ENCODE results near the gene IRF7. TPM values are rescaled to one million over a fixed set of nuclear protein-coding genes. Genes with fewer than 3 reads are reported as not detected.

IRF7 gene
- total RNA-seq: 18.9 and 21.2 TPM in 2 replicates

DNA sequence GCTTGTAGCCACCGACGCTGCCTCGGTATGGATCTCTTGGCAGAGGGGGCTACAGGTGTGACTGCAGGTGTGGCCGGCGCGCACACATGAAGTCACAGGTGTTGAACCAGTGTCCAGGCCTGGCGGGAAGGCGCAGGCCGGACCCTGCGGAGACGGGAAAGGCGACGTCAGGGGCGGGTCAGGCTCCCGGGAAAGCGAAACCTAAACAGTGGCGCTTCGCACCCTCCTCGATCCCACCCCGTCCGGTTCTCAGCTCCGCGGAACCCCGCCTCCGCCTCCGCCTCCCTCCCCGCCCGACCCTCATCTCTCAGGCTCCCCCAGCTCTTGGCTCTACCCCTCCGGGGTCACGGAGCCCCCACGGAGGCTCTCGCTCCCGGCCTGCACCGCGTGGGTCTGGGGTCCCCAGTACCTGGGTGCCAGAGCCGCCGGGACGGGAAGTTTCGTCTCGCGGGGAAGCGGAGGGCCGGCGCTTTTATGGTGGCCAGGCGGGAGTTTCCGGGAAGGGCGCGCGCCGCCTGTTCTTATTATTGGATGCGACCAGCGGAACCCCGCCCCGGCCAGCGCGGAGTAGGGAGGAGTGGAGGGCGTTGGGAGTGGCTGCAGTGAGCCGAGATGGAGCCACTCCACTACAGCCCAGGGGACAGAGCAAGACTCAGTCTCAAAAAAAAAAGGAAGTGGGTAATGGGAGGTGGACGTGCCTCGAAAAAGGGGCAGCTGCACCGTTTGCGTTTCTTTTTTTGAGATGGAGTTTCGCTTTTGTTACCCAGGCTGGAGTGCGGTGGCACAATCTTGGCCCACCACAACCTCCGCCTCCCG, at the start of gene IRF7:
TSS of gene IRF7 (minus strand) at position 447 of the 816 bp plus-strand sequence. CDS start 586 bp downstream, outside the sequence.

DNA sequence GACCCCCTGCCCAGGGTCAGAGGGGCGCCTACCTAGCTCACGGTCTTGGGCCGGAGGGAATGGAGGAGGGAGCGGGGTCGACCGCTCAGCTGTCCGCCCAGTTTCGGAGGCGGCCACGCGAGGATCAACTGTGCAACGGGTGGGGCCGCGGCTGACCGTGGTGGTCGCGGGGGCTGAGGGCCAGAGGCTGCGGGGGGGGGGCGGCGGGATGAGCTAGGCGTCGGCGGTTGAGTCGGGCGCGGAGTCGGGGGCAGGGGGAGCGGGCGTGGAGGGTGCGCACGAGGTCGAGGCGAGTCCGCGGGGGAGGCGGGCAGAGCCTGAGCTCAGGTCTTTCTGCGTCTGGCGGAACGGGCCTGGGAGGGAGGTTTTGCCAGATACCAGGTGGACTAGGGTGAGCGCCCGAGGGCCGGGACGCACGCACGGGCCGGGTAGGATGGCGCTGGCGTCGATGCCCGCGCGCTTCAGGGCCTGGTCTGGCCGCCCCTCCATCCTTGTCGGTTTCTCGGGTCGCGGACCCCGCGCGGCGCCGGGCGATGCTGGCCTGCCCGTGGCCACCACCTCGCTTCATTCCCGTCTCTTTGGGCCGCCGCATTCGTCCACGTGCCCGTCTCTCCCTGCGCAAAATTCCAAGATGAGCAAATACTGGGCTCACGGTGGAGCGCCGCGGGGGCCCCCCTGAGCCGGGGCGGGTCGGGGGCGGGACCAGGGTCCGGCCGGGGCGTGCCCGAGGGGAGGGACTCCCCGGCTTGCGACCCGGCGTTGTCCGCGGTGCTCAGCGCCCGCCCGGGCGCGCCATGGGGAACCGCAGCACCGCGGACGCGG, 21.0 kb upstream of the IRF7 start, which contains the start of gene DRD4:
TSS of gene DRD4 (plus strand) at position 759 of the 822 bp plus-strand sequence. CDS start at position 795, 36 bp downstream.

DNA sequence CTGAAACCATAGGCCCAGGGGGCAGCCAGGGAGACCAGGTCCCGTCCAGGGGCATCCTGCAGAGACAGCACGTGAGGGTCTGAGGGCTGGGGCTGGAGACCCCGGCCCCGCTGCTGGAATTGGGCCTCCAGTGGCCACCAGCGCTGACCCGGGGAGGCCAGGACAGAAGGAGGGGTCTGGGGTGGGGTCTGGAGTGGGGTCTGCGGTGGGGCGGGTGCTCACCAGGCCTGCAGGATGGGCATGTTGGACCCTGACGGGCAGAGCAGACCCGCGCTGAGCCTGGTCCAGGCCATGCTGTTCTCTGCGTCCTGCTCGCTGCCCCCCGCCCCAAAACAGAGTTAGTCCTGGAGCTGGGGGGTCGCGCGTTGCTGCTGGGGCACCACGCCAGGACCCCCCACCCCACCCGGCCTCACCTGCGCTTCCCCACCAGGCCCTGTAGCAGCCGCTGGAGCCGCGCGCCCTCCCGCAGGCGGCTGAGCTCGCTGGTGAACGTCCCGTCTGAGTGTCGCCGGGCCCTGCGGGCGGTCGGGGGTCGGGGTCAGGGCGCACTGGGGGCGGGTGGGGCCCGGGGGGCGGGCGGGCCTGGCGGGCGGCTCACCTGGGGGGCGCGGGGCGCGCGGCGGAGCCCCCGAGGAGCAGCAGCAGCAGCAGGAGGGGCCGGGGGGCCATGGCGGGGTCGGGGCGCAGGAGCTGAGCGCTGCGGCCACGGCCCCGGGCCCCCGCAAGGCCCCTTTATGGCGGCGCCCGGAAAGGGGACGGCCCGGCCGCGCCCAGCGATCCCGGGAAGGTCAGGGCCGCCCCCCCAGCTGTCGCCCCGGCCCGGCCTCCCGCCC, 10.9 kb upstream of the IRF7 start, which contains the start of gene SCT:
TSS of gene SCT (minus strand) at position 707 of the 833 bp plus-strand sequence. CDS start at position 669, 38 bp downstream.

DNA sequence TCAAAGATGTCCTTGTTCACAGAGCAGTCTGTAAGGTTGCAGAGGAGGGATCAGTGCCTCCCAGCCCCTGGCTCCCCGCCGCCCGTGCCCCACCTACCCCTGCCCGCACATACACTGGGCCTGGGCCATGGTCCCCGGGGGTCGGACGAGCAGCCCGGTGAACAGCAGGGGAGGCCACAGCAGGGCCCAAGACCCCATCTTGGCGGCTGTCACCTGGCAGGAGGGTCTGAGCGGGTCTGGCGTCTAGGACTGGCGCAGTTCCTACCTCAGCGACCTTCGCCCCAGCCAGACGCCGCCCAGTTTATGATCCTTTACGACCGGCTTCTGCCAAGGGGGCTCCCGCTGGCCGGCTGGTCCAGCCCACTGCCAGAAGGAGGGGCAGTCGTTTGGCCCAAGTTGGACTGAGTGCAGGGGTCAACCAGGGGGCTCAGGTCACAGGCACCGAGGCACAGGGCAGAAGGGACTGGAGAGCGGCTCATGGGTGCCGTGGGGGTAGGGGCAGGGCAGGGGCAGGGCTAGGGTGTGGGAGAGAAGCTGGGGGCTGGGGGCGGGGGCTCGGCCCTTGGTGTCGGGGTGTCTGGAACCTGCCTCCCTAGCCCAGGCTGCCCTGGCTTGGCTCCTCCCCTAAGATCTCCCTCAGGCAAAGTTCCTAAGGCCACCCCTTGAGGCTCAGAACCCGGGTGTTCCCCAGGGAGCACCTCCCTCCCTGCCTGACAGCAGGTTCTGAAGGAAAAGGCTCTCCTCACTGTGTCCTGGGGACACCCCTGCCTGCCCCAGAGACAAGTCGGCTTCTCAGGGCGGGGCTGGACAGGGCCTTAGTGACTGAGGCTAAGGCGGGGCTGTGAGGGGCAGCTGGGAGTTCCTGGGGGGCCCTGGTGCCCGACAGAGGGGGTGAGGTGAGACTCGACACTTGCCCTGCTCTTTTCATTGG, 9.2 kb upstream of the IRF7 start, which contains the start of gene CDHR5:
TSS of gene CDHR5 (minus strand) at position 251 of the 931 bp plus-strand sequence. CDS start at position 198, 53 bp downstream.

DNA sequence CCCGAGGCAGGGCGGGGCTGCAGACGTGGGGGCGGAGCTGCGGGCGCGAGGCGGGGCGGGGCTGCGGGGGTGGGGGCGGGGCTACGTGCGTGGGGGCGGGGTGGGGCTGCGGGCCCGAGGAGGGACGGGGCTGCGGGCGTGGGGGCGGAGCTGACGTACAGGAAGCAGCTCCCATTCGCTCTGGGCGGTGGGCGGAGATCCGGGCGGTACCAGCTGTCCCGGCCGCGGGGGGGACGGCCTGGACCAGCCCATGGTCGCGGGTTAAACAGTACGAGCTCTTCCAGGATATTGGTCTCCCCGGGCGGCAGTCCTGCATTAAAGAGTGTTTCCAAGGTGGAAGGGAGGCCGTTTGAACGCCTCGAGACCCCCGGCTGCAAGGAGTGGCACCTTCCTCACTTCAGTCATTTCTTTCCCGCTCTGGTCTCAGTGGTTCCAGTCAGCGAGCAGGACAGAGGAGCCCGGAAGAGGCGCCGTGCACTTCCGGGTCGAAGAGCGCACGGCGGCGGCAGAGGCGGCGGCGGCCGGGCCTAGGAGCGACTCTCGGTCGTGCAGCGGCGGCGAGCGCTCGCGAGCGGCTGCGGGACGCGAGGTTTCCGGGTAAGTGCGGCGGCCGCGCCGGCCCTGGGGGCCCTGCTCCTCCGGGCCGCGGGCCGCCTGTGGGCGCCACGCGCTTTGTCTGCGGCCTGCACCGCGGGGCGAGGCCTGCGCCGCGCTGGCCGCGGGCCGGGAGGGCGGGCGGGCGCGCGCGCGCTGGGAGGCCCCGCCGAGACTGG, 39.6 kb downstream of the IRF7 start, which contains the start of gene PHRF1:
TSS of gene PHRF1 (plus strand) at position 475 of the 773 bp plus-strand sequence. CDS start 5,043 bp downstream, outside the sequence.

Other genes starting within 250 kb of the IRF7 start
- 3.0 and 28.3 TPM in 2 replicates for gene B4GALNT4, start 246.5 kb downstream of the IRF7 start, total RNA-seq
- 1.9 and 11.9 TPM in 2 replicates for gene PKP3, start 221.7 kb downstream of the IRF7 start, total RNA-seq
- gene SIGIRR, start 201.0 kb downstream of the IRF7 start, total RNA-seq: 45.2 and 50.6 TPM in 2 replicates
- gene ANO9, start 173.9 kb downstream of the IRF7 start, total RNA-seq: not detected in 2 replicates
- 65.9 and 71.3 TPM in 2 replicates for gene PTDSS2, start 165.7 kb downstream of the IRF7 start, total RNA-seq
- gene RNH1, start 108.7 kb downstream of the IRF7 start, total RNA-seq: 401 and 651 TPM in 2 replicates
- gene HRAS, start 80.4 kb downstream of the IRF7 start, total RNA-seq: 48.3 and 53.2 TPM in 2 replicates
- gene LRRC56, start 78.4 kb downstream of the IRF7 start, total RNA-seq: 0.12 and 1.1 TPM in 2 replicates
- 0.60 and 0.70 TPM in 2 replicates for gene LMNTD2, start 55.2 kb downstream of the IRF7 start, total RNA-seq
- gene RASSF7, start 55.0 kb downstream of the IRF7 start, total RNA-seq: 4.4 and 27.9 TPM in 2 replicates
- 14.8 and 16.9 TPM in 2 replicates for gene PHRF1, start 39.5 kb downstream of the IRF7 start, total RNA-seq
- not detected in 2 replicates for gene CDHR5, start 9.0 kb upstream of the IRF7 start, total RNA-seq
- not detected in 2 replicates for gene SCT, start 11.2 kb upstream of the IRF7 start, total RNA-seq
- not detected in 2 replicates for gene DRD4, start 21.3 kb upstream of the IRF7 start, total RNA-seq
- gene DEAF1, start 79.3 kb upstream of the IRF7 start, total RNA-seq: 33.8 and 39.2 TPM in 2 replicates
- 26.4 and 33.7 TPM in 2 replicates for gene TMEM80, start 79.9 kb upstream of the IRF7 start, total RNA-seq
- 18.2 and 19.9 TPM in 2 replicates for gene EPS8L2, start 90.3 kb upstream of the IRF7 start, total RNA-seq
- gene TALDO1, start 131.5 kb upstream of the IRF7 start, total RNA-seq: 105 and 133 TPM in 2 replicates
- gene GATD1, start 161.5 kb upstream of the IRF7 start, total RNA-seq: 34.0 and 46.0 TPM in 2 replicates
- 0.94 and 1.3 TPM in 2 replicates for gene CEND1, start 174.1 kb upstream of the IRF7 start, total RNA-seq
- gene SLC25A22, start 182.3 kb upstream of the IRF7 start, total RNA-seq: 9.8 and 18.2 TPM in 2 replicates
- 7.4 and 12.1 TPM in 2 replicates for gene PIDD1, start 189.3 kb upstream of the IRF7 start, total RNA-seq
- 1,276 and 1,479 TPM in 2 replicates for gene RPLP2, start 194.0 kb upstream of the IRF7 start, total RNA-seq
- 32.1 and 37.1 TPM in 2 replicates for gene PNPLA2, start 203.0 kb upstream of the IRF7 start, total RNA-seq
- gene CRACR2B, start 212.0 kb upstream of the IRF7 start, total RNA-seq: 0.70 and 3.3 TPM in 2 replicates
- 300 and 449 TPM in 2 replicates for gene CD151, start 217.0 kb upstream of the IRF7 start, total RNA-seq
- 144 and 256 TPM in 2 replicates for gene POLR2L, start 226.6 kb upstream of the IRF7 start, total RNA-seq
- gene TSPAN4, start 226.9 kb upstream of the IRF7 start, total RNA-seq: 282 and 332 TPM in 2 replicates